SK-N-SH (cell line): ENCODE measurements around the gene CPNE2. TPM values are rescaled to one million over a fixed set of nuclear protein-coding genes. Genes with fewer than 3 reads are reported as not detected.

Experiments used
- CTCF ChIA-PET: fragments of 300-600, 350-600 bp; formaldehyde crosslinking; extraction: SDS; loops from one replicate; lab custom pipeline; 2021; lab: Yijun Ruan, JAX
- POLR2A ChIA-PET: fragments of 350-600 bp; sonication (Branson Sonifier 250); formaldehyde crosslinking; extraction: SDS; loops from one replicate; lab custom pipeline; 2020; ENCODE audit warnings: antibody characterized with exemption, inconsistent platforms; lab: Yijun Ruan, JAX
- DNase-seq: peaks from one replicate; pipeline ENCODE4 v3.0.0; 2012
- H2AFZ ChIP-seq: fragments of 200-600 bp; sonication (generic); 2 replicates; pipeline ENCODE4 v1.8.1; 2016; ENCODE audit warnings: antibody characterized with exemption, mild to moderate bottlenecking, low read depth
- H3F3A ChIP-seq: fragments of 200-600 bp; sonication (generic); replicated peaks from 2 replicates; pipeline ENCODE3; 2016; ENCODE audit warnings: antibody characterized with exemption, mild to moderate bottlenecking; ENCODE audit not compliant: insufficient read depth
- H3K27ac ChIP-seq, 2 experiments: fragments of 200-500 bp in 1 of 2; fragments of 200-600 bp in 1 of 2; sonication (Bioruptor generic) in 1 of 2; sonication (generic), shearing (Covaris generic) in 1 of 2; 2 replicates each; pipeline versions ENCODE4 v1.5.1 to v1.6.1; 2014 to 2016; ENCODE audit warnings: low read depth in 2 of 2, inconsistent platforms in 1 of 2, low read length in 1 of 2, mild to moderate bottlenecking in 1 of 2, mixed read lengths in 1 of 2
- H3K27me3 ChIP-seq: fragments of 200-600 bp; sonication (generic), shearing (Covaris generic); 2 replicates; pipeline ENCODE4 v1.6.1; 2016; ENCODE audit warnings: mixed run types; ENCODE audit not compliant: insufficient read depth
- H3K36me3 ChIP-seq, 2 experiments: fragments of 200-500 bp in 1 of 2; fragments of 200-600 bp in 1 of 2; sonication (Bioruptor generic) in 1 of 2; sonication (generic) in 1 of 2; replicated peaks in 1 of 2; 2 replicates each; pipeline versions ENCODE3 to v1.5.1; 2014 to 2016; ENCODE audit warnings: low read length in 1 of 2, mild to moderate bottlenecking in 1 of 2; ENCODE audit not compliant: insufficient read depth in 2 of 2, control insufficient read depth in 1 of 2
- H3K4me1 ChIP-seq, 2 experiments: fragments of 200-500 bp in 1 of 2; fragments of 200-600 bp in 1 of 2; sonication (Bioruptor generic) in 1 of 2; sonication (generic), shearing (Covaris generic) in 1 of 2; 2 replicates each; pipeline versions ENCODE4 v1.5.1 to v1.6.1; 2014 to 2016; ENCODE audit warnings: low read depth in 1 of 2, low read length in 1 of 2, mixed run types in 1 of 2; ENCODE audit not compliant: insufficient read depth in 2 of 2, control insufficient read depth in 1 of 2
- H3K4me2 ChIP-seq: fragments of 200-600 bp; sonication (generic), shearing (Covaris generic); 2 replicates; pipeline ENCODE4 v1.6.1; 2017; ENCODE audit warnings: mixed run types
- H3K4me3 ChIP-seq, 2 experiments: fragments of 200-500 bp in 1 of 2; fragments of 200-600 bp in 1 of 2; sonication (Bioruptor generic) in 1 of 2; sonication (generic), shearing (Covaris generic) in 1 of 2; 2 replicates each; pipeline versions ENCODE4 v1.5.1 to v1.8.1; 2014 to 2016; ENCODE audit warnings: low read depth in 2 of 2, inconsistent platforms in 1 of 2, low read length in 1 of 2, mild to moderate bottlenecking in 1 of 2, mixed read lengths in 1 of 2, moderate library complexity in 1 of 2
- H3K79me2 ChIP-seq: fragments of 200-600 bp; sonication (generic); 2 replicates; pipeline ENCODE4 v1.8.1; 2017; ENCODE audit warnings: mild to moderate bottlenecking; ENCODE audit not compliant: insufficient read depth
- H3K9ac ChIP-seq: fragments of 200-600 bp; sonication (generic); 2 replicates; pipeline ENCODE4 v1.6.1; 2017; ENCODE audit warnings: mixed run types
- H3K9me2 ChIP-seq: fragments of 200-600 bp; sonication (generic); 2 replicates; pipeline ENCODE4 v1.6.1; 2017; ENCODE audit warnings: mixed run types
- H3K9me3 ChIP-seq: fragments of 200-600 bp; sonication (generic); 2 replicates; pipeline ENCODE4 v1.6.1; 2017; ENCODE audit warnings: mixed run types, mild to moderate bottlenecking, moderate library complexity
- H4K20me1 ChIP-seq: fragments of 200-600 bp; sonication (generic); 2 replicates; pipeline ENCODE4 v1.6.1; 2017; ENCODE audit warnings: mild to moderate bottlenecking, mixed run types; ENCODE audit not compliant: insufficient read depth
- CHD2 ChIP-seq: fragments of 150-350 bp; IDR thresholded peaks from 2 replicates; pipeline ENCODE4 v1.6.1; 2018; ENCODE audit warnings: low read length; ENCODE audit not compliant: partially characterized antibody
- EZH2phosphoT487 ChIP-seq: fragments of 200-600 bp; sonication (generic); IDR thresholded peaks from 2 replicates; pipeline ENCODE4 v1.6.1; 2017; ENCODE audit warnings: low read depth, mixed run types, mild to moderate bottlenecking, antibody characterized with exemption, moderate library complexity, borderline replicate concordance
- FOSL2 ChIP-seq: IDR thresholded peaks from 2 replicates; pipeline ENCODE4 v1.4.0; 2012; ENCODE audit warnings: low read depth, mild to moderate bottlenecking, moderate library complexity, borderline replicate concordance
- FOXM1 ChIP-seq: IDR thresholded peaks from 2 replicates; pipeline ENCODE4 v1.4.0; 2012; ENCODE audit warnings: low read depth, mild to moderate bottlenecking
- GABPA ChIP-seq: IDR thresholded peaks from 2 replicates; pipeline ENCODE4 v1.4.0; 2012; ENCODE audit warnings: low read depth, mild to moderate bottlenecking
- JUND ChIP-seq: IDR thresholded peaks from 2 replicates; pipeline ENCODE4 v1.4.0; 2012
- NFIC ChIP-seq: IDR thresholded peaks from 2 replicates; pipeline ENCODE4 v1.4.0; 2012; ENCODE audit warnings: borderline replicate concordance
- RAD21 ChIP-seq: IDR thresholded peaks from 2 replicates; pipeline ENCODE4 v1.6.1; 2012; ENCODE audit warnings: mild to moderate bottlenecking, low read length
- RCOR1 ChIP-seq: fragments of 150-350 bp; IDR thresholded peaks from 2 replicates; pipeline ENCODE4 v1.6.1; 2017; ENCODE audit warnings: antibody characterized with exemption, low read length
- RFX5 ChIP-seq: IDR thresholded peaks from 2 replicates; pipeline ENCODE4 v1.6.1; 2012; ENCODE audit warnings: mild to moderate bottlenecking, improper control_type of control experiment, low read length
- SMC3 ChIP-seq: IDR thresholded peaks from 2 replicates; pipeline ENCODE4 v1.6.1; 2012; ENCODE audit warnings: low read depth, low read length, improper control_type of control experiment
- TCF12 ChIP-seq: IDR thresholded peaks from 2 replicates; pipeline ENCODE4 v1.4.0; 2012
- WGBS: methylation state at CpG from one replicate; pipeline ENCODE4 v1.1.6; 2017; ENCODE audit warnings: low lambda C conversion rate; 5-methylcytosine and 5-hydroxymethylcytosine counted together
- polyA plus RNA-seq, 3 experiments: library from polyadenylated mRNA; depleted of rRNA; stranded (reverse); fragments of >200 nt; gene quantifications; 2 replicates each; pipeline ENCODE4 v1.2.3, GENCODE V29; 2012
- TF ChIP-seq, protein P1 (sequence below): IDR thresholded peaks from 2 replicates; pipeline ENCODE4 v1.6.1; 2012; ENCODE audit warnings: mild to moderate bottlenecking, low read depth, low read length, moderate library complexity
- TF ChIP-seq, protein P2 (sequence below): IDR thresholded peaks from 2 replicates; pipeline ENCODE4 v1.4.0; 2012; ENCODE audit warnings: low read depth
- TF ChIP-seq, protein P3 (sequence below): IDR thresholded peaks from 2 replicates; pipeline ENCODE4 v1.4.0; 2012; ENCODE audit warnings: low read depth, borderline replicate concordance
- TF ChIP-seq, protein P4 (sequence below): fragments of 150-350 bp; IDR thresholded peaks from 2 replicates; pipeline ENCODE4 v1.6.1; 2017; ENCODE audit warnings: antibody characterized with exemption, low read length, low read depth, borderline replicate concordance
- TF ChIP-seq, protein P5 (sequence below): IDR thresholded peaks from 2 replicates; pipeline ENCODE4; 2012

CPNE2 gene
- polyA plus RNA-seq, 1 of the 3 experiments (the other 2 are of a cell fraction): 73.0 TPM

DNA sequence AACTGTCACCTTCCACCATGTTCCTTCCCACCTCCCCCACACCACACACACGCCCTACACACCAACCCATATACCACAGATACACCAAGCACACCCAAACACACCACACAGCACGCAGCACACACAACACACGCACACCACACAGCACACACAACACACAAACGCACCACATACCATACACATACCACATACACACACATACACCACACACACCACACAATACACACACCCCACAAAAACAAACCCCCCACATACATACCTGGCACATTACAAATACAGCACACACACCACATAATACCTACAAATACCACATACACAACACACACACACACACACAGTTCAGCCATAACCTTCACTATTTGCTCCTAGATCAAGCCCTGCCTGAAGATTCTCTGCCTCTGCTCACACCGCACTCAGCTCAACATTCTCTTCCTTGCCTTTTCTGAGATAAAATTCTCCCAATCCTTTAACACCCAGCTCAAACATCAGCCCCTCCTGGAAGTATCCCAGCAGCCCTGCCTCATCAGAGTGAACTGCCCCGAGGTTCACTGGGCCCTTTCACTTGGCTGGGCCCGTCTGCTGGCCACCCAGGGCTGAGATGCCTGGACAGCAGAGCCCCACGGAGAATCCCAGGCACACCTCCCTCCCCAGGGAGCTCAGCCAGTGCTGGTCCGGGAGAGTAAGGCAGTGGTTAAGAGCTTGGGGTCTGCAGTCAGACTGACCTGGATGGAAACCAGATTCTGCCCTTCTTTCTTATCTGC is 31.9 kb upstream of the CPNE2 start:
- Histone ChIP-seq H3F3A (peaks cover 8% of the 10 kb centered on the region), H3K27ac (peak overlapping the region; percentile 35 to 89; a peak in 3 of 4 replicates), H3K9me3 (no peaks in the 10 kb centered on the region)
- TF ChIP-seq JUND: no peak
- TF ChIP-seq NFIC: no peak
- TF ChIP-seq GABPA: no peak
- TF ChIP-seq RCOR1: no peak
- TF ChIP-seq CHD2: no peak
- no peak for TF ChIP-seq RAD21
- no peak for TF ChIP-seq SMC3
- TF ChIP-seq, protein P1, sequence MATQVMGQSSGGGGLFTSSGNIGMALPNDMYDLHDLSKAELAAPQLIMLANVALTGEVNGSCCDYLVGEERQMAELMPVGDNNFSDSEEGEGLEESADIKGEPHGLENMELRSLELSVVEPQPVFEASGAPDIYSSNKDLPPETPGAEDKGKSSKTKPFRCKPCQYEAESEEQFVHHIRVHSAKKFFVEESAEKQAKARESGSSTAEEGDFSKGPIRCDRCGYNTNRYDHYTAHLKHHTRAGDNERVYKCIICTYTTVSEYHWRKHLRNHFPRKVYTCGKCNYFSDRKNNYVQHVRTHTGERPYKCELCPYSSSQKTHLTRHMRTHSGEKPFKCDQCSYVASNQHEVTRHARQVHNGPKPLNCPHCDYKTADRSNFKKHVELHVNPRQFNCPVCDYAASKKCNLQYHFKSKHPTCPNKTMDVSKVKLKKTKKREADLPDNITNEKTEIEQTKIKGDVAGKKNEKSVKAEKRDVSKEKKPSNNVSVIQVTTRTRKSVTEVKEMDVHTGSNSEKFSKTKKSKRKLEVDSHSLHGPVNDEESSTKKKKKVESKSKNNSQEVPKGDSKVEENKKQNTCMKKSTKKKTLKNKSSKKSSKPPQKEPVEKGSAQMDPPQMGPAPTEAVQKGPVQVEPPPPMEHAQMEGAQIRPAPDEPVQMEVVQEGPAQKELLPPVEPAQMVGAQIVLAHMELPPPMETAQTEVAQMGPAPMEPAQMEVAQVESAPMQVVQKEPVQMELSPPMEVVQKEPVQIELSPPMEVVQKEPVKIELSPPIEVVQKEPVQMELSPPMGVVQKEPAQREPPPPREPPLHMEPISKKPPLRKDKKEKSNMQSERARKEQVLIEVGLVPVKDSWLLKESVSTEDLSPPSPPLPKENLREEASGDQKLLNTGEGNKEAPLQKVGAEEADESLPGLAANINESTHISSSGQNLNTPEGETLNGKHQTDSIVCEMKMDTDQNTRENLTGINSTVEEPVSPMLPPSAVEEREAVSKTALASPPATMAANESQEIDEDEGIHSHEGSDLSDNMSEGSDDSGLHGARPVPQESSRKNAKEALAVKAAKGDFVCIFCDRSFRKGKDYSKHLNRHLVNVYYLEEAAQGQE: no peak
- TF ChIP-seq, protein P2, sequence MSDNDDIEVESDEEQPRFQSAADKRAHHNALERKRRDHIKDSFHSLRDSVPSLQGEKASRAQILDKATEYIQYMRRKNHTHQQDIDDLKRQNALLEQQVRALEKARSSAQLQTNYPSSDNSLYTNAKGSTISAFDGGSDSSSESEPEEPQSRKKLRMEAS: no peak
- TF ChIP-seq, all 33 proteins: peak for 0
- Histone ChIP-seq H3K4me1 (peaks cover 8 to 21% of the 10 kb centered on the region in 2 experiments; a peak in 3 of 4 replicates), H3K27me3 (no peaks in the 10 kb centered on the region), H3K36me3 (no peaks in the 10 kb centered on the region), H3K79me2 (no peaks in the 10 kb centered on the region), H2AFZ (peak overlapping the region; percentile 47; the same call in 1 of the 2 replicates), H3K4me2 (no peak overlapping the region), H3K9me2 (no peaks in the 10 kb centered on the region), H3K9ac (no peak overlapping the region), H3K4me3 (no peak overlapping the region), H4K20me1 (no peaks in the 10 kb centered on the region)
- CTCF ChIA-PET: interaction anchor here (0.9 to 2.9 kb wide), 6 partner anchors 9 to 313 kb away, joined by 3 to 15 read pairs (median 6); partner anchors contain the start of gene CPNE2
- POLR2A ChIA-PET: interaction anchor here (0.6 to 1.2 kb wide), 3 partner anchors 128 to 1069 kb away, joined by 3 read pairs; partner anchors contain the start of genes CFAP20 and HERPUD1
- 63% methylated on average over 9 of the region's 9 CpGs for WGBS
- DNase-seq: peak; percentile 65

DNA sequence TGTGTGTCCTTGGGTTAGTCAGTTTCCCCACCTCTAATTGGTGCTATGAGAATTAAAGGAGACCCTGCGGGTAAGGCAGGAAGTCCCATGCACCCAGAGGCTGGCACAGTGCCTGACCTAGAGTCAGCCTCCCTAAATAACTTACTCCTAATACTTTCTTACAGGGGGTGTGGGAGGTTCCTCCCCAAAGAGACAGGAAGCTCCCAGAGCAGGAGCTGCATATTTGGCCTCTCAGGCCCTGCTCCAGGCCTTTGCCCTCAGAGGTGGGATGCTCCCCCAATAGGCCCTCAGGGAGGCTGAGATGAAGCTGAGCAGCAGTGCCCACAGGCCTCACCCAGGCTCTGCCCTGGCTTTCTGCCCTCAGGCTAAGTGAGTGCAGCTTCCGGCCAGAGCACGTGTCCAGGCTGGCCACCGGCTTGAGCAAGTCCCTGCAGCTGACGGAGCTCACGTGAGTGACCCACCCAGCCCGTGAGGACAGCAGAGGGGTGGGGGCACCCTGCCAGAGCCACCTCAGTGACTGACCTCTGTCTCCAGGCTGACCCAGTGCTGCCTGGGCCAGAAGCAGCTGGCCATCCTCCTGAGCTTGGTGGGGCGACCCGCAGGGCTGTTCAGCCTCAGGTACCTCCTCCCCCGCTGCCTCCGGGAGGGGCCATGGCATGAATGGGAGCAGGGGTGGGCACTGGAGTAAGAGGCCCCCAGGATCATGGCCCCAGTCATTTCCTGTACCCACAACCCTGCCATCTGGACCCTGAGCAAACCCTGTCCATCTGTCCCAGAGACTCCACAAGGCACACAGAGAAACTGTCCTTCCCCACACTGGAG is 31.1 kb upstream of the CPNE2 start:
- H3K4me1 ChIP-seq: peaks cover 8 to 21% of the 10 kb centered on the region in 2 experiments; a peak in 3 of 4 replicates
- H3K27ac ChIP-seq: peak overlapping the region; percentile 35 to 89; a peak in 3 of 4 replicates
- 28% methylated on average over 3 of the region's 11 CpGs for WGBS
- H2AFZ ChIP-seq: peak overlapping the region; percentile 47; the same call in 1 of the 2 replicates
- ChIA-PET CTCF (interaction anchor here (1.0 to 2.9 kb wide), 7 partner anchors 11 to 358 kb away, joined by 3 to 15 read pairs (median 6); partner anchors contain the start of gene CPNE2), POLR2A (interaction anchor here (0.6 to 1.2 kb wide), 4 partner anchors 11 to 1068 kb away, joined by 3 read pairs; partner anchors contain the start of genes CFAP20 and HERPUD1)
- no peaks in the 10 kb centered on the region for H3K79me2 ChIP-seq
- no peaks in the 10 kb centered on the region for H4K20me1 ChIP-seq
- no peak overlapping the region for H3K4me2 ChIP-seq
- no peaks in the 10 kb centered on the region for H3K36me3 ChIP-seq
- H3K27me3 ChIP-seq: no peaks in the 10 kb centered on the region
- H3K9me3 ChIP-seq: no peaks in the 10 kb centered on the region
- no peak overlapping the region for H3K4me3 ChIP-seq
- H3K9ac ChIP-seq: peak overlapping the region; percentile 23; the same call in 1 of the 2 replicates
- peak; percentile 75 for DNase-seq
- H3K9me2 ChIP-seq: no peaks in the 10 kb centered on the region
- peaks cover 8% of the 10 kb centered on the region for H3F3A ChIP-seq
- no peak; the same call in 1 of the 2 replicates for TF ChIP-seq TCF12
- TF ChIP-seq, protein P3, sequence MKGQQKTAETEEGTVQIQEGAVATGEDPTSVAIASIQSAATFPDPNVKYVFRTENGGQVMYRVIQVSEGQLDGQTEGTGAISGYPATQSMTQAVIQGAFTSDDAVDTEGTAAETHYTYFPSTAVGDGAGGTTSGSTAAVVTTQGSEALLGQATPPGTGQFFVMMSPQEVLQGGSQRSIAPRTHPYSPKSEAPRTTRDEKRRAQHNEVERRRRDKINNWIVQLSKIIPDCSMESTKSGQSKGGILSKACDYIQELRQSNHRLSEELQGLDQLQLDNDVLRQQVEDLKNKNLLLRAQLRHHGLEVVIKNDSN: peak; percentile 68
- no peak for TF ChIP-seq FOSL2
- TF ChIP-seq, protein P4, sequence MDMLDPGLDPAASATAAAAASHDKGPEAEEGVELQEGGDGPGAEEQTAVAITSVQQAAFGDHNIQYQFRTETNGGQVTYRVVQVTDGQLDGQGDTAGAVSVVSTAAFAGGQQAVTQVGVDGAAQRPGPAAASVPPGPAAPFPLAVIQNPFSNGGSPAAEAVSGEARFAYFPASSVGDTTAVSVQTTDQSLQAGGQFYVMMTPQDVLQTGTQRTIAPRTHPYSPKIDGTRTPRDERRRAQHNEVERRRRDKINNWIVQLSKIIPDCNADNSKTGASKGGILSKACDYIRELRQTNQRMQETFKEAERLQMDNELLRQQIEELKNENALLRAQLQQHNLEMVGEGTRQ: 0 out of 2 replicates have a peak, but pooled peaks have one; percentile 35
- TF ChIP-seq, protein P5, sequence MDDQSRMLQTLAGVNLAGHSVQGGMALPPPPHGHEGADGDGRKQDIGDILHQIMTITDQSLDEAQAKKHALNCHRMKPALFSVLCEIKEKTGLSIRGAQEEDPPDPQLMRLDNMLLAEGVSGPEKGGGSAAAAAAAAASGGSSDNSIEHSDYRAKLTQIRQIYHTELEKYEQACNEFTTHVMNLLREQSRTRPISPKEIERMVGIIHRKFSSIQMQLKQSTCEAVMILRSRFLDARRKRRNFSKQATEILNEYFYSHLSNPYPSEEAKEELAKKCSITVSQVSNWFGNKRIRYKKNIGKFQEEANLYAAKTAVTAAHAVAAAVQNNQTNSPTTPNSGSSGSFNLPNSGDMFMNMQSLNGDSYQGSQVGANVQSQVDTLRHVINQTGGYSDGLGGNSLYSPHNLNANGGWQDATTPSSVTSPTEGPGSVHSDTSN: no peak
- no peak for TF ChIP-seq JUND
- no peak for TF ChIP-seq FOXM1
- no peak for TF ChIP-seq RFX5
- TF ChIP-seq NFIC: no peak
- TF ChIP-seq EZH2phosphoT487: no peak
- TF ChIP-seq RCOR1: no peak
